ENCODE measurements around the gene GZMB. TPM values are rescaled to one million over a fixed set of nuclear protein-coding genes. Genes with fewer than 3 reads are reported as not detected.
A peak's percentile ranks its signal among the peaks of the same experiment; 100 is the strongest.
"Not testable (repeated sequence)": the region's sequence is repeated elsewhere in the genome, so short reads cannot be mapped to it uniquely, and the experiment has no call there.

GZMB gene
- polyA plus RNA-seq, 4 donors = 0.47 to 1.7 (median 1.6) TPM; not detected in 1

DNA sequence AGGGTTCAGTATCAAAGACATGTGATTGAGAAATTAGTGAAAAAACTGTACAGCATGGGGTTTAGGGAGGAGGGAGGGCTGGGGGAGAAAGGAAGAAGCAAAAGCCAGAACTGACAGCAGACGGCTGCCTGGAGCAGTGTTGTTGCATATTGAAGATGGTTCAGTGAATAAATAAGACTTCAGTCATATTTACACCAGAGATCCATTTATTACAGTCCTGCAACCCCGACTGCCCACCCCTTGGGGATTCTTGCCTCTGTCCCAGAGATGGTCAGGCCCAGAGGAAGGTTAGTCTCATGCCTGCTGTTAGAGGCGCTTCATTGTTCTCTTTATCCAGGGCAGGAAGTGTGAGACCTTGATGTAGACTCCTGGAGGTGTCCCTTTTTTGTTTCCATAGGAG lies 27.7 kb downstream of the GZMB start:
- no peak for FAIRE-seq
- WGBS, 3 donors = 59 to 82% (median 81%) methylated on average over 3 of the region's 3 CpGs
- no peaks in the 10 kb centered on the region for H3K27me3 ChIP-seq (ENCODE audit: control insufficient read depth in 3 of 3, insufficient read depth in 3 of 3, low read length in 3 of 3)
- H3K4me3 ChIP-seq (ENCODE audit: low read depth in 1 of 3, low read length in 3 of 3) = no peak overlapping the region
- no peak for DNase-seq
- no peak overlapping the region for H3K27ac ChIP-seq (ENCODE audit: low read depth in 1 of 3, low read length in 2 of 3)
- H3K9me3 ChIP-seq (ENCODE audit: control insufficient read depth in 2 of 2, insufficient read depth in 1 of 2, low read depth in 1 of 2, low read length in 1 of 2) = peaks cover 0 to 2% of the 10 kb centered on the region in 2 donors
- H3K36me3 ChIP-seq (ENCODE audit: control insufficient read depth in 3 of 3, insufficient read depth in 2 of 3, low read depth in 1 of 3, low read length in 3 of 3) = no peaks in the 10 kb centered on the region
- peaks cover 0 to 14% (median 2%) of the 10 kb centered on the region in 3 donors for H3K4me1 ChIP-seq (ENCODE audit: control insufficient read depth in 3 of 3, insufficient read depth in 2 of 3, low read depth in 1 of 3, low read length in 2 of 3)

DNA sequence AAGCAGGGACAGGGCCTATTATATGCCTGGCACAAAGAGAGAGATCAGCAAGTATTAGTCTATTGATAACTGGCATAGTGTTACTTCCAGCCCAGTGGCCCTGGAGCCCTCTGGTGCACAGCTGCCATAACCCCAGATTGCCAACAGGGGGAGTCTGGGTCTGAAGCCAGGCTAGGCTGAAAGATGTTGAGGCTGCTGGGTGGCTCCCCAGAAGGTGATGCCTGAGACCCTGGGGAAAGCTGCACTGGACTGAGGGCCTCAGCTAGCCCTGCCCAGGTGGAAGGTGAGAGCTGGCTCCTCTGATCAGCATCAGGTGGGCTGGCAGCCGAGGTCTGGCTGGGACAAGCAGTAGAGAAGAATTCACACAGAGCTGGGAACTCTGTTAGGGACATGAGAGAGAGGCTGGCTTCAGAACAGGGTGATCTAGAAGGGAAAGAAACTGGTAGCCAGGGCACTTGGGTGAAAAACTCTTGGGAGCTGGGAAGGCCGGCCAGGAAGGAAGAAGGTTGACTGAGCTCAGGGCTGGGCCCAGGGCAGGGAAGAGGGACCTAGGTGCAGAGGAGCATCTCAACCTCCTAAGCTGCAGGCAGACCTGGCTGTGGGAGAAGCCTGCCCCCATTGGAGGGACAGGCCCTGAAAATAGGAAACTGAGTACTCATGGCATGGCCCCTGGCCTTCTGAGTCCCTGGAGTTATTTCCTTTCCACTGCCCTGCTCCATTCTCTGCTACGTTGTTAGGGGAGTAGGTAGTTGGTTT lies 28.4 kb downstream of the GZMB start:
- DNase-seq = peak; percentile 41 to 53
- H3K36me3 ChIP-seq (ENCODE audit: control insufficient read depth in 3 of 3, insufficient read depth in 2 of 3, low read depth in 1 of 3, low read length in 3 of 3) = no peaks in the 10 kb centered on the region
- no peak overlapping the region for H3K4me3 ChIP-seq (ENCODE audit: low read depth in 1 of 3, low read length in 3 of 3)
- H3K27ac ChIP-seq (ENCODE audit: low read depth in 1 of 3, low read length in 2 of 3) = no peak overlapping the region
- no peaks in the 10 kb centered on the region for H3K27me3 ChIP-seq (ENCODE audit: control insufficient read depth in 3 of 3, insufficient read depth in 3 of 3, low read length in 3 of 3)
- no peak for FAIRE-seq
- H3K4me1 ChIP-seq (ENCODE audit: control insufficient read depth in 3 of 3, insufficient read depth in 2 of 3, low read depth in 1 of 3, low read length in 2 of 3) = peaks cover 0 to 14% (median 2%) of the 10 kb centered on the region in 3 donors
- peaks cover 0 to 2% of the 10 kb centered on the region in 2 donors for H3K9me3 ChIP-seq (ENCODE audit: control insufficient read depth in 2 of 2, insufficient read depth in 1 of 2, low read depth in 1 of 2, low read length in 1 of 2)
- 67 to 74% (median 70%) methylated on average over 3 of the region's 3 CpGs for WGBS, 3 donors

DNA sequence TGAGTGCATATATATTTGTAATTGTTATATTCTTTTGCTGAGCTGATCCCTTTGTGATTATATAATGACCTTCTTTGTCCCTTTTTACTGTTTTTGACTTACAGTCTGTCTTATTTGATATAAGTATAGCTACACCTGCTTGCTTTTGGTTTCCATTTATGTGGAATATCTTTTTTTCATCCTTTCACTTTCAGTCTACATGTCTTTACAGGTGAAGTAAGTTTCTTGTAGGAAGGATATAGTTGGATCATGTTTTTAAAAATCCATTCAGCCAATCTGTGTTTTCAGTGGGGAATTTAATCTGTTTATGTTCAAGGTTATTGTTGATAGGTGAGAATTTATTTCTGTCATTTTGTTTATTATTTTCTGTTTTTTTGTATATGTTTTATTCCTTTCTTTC lies 36.6 kb downstream of the GZMB start:
- Histone ChIP-seq H3K27me3 (ENCODE audit: control insufficient read depth in 3 of 3, insufficient read depth in 3 of 3, low read length in 3 of 3) (no peaks in the 10 kb centered on the region), H3K27ac (ENCODE audit: low read depth in 1 of 3, low read length in 2 of 3) (no peak overlapping the region), H3K4me3 (ENCODE audit: low read depth in 1 of 3, low read length in 3 of 3) (no peak overlapping the region), H3K9me3 (ENCODE audit: control insufficient read depth in 2 of 2, insufficient read depth in 1 of 2, low read depth in 1 of 2, low read length in 1 of 2) (peaks cover 0 to 12% of the 10 kb centered on the region in 2 donors), H3K36me3 (ENCODE audit: control insufficient read depth in 3 of 3, insufficient read depth in 2 of 3, low read depth in 1 of 3, low read length in 3 of 3) (no peaks in the 10 kb centered on the region), H3K4me1 (ENCODE audit: control insufficient read depth in 3 of 3, insufficient read depth in 2 of 3, low read depth in 1 of 3, low read length in 2 of 3) (no peaks in the 10 kb centered on the region)
- FAIRE-seq (no peak), DNase-seq (no peak)

DNA sequence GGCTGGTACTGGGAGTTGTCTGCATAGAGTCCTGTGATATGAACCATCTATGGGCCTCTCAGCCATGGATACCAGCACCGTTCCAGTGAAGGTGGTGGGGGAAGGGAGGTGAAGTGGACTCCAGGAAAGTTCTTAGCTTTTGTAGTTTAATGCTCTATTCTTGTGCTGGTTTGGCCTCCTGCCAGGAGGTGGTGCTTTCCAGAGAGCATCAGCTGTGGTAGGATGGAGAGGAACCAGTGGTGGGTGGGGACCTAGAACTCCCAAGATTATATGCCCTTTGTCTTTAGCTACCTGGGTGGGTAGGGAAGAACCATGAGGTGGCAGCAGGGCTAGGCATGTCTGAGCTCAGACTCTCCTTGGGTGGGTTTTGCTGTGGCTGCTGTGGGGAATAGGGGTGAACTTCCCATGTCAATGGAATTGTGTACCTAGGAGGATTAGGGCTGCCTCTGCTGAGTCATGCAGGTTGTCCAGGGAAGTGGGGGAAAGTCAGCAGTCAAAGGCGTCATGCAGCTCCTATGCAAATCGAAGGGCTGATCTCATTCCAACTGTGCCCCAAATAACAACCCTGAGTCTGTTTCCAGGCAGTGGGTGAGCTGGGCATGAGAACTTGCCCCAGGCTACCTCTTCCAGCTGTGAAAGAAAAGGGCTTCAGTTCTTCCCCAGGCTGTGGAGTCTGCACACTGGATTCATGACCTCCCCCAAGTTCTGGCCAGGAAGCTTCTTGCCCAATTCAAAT lies 38.7 kb downstream of the GZMB start:
- FAIRE-seq (no peak), DNase-seq (no peak)
- Histone ChIP-seq H3K9me3 (ENCODE audit: control insufficient read depth in 2 of 2, insufficient read depth in 1 of 2, low read depth in 1 of 2, low read length in 1 of 2) (peaks cover 0 to 12% of the 10 kb centered on the region in 2 donors), H3K4me3 (ENCODE audit: low read depth in 1 of 3, low read length in 3 of 3) (no peak overlapping the region), H3K4me1 (ENCODE audit: control insufficient read depth in 3 of 3, insufficient read depth in 2 of 3, low read depth in 1 of 3, low read length in 2 of 3) (no peaks in the 10 kb centered on the region), H3K27ac (ENCODE audit: low read depth in 1 of 3, low read length in 2 of 3) (no peak overlapping the region), H3K36me3 (ENCODE audit: control insufficient read depth in 3 of 3, insufficient read depth in 2 of 3, low read depth in 1 of 3, low read length in 3 of 3) (no peaks in the 10 kb centered on the region), H3K27me3 (ENCODE audit: control insufficient read depth in 3 of 3, insufficient read depth in 3 of 3, low read length in 3 of 3) (no peaks in the 10 kb centered on the region)
- 70 to 80% (median 76%) methylated on average over 3 of the region's 3 CpGs for WGBS, 3 donors

DNA sequence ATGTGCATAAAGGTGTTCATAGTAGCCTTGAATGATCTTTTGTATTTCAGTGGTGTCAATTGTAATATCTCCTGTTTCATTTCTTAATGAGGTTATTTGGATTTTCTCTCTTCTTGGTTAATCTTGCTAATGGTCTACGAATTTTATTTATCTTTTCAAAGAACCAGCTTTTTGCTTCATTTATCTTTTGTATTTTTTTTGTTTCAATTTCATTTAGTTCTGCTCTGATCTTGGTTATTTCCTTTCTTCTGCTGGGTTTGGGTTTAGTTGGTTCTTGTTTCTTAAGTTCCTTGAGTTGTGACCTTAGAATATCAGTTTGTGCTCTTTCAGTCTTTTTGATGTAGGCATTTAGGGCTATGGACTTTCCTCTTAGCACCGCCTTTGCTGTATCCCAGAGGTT lies 43.0 kb downstream of the GZMB start:
- H3K27ac ChIP-seq (ENCODE audit: low read depth in 1 of 3, low read length in 2 of 3); H3K27me3 ChIP-seq (ENCODE audit: control insufficient read depth in 3 of 3, insufficient read depth in 3 of 3, low read length in 3 of 3); H3K4me3 ChIP-seq (ENCODE audit: low read depth in 1 of 3, low read length in 3 of 3); H3K4me1 ChIP-seq (ENCODE audit: control insufficient read depth in 3 of 3, insufficient read depth in 2 of 3, low read depth in 1 of 3, low read length in 2 of 3); DNase-seq; H3K36me3 ChIP-seq (ENCODE audit: control insufficient read depth in 3 of 3, insufficient read depth in 2 of 3, low read depth in 1 of 3, low read length in 3 of 3); FAIRE-seq: not testable (repeated sequence)
- 68 to 84% (median 83%) methylated on average over 2 of the region's 2 CpGs for WGBS, 3 donors
- peaks cover 0 to 11% of the 10 kb centered on the region in 2 donors for H3K9me3 ChIP-seq (ENCODE audit: control insufficient read depth in 2 of 2, insufficient read depth in 1 of 2, low read depth in 1 of 2, low read length in 1 of 2)

DNA sequence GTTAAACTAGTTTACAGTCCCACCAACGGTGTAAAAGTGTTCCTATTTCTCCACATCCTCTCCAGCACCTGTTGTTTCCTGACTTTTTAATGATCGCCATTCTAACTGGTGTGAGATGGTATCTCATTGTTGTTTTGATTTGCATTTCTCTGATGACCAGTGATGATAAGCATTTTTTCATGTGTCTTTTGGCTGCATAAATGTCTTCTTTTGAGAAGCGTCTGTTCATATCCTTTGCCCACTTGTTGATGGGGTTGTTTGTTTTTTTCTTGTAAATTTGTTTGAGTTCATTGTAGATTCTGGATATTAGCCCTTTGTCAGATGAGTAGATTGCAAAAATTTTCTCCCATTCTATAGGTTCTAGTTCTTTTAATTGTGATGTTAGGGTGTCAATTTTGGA lies 49.6 kb downstream of the GZMB start:
- H3K4me1 ChIP-seq (ENCODE audit: control insufficient read depth in 3 of 3, insufficient read depth in 2 of 3, low read depth in 1 of 3, low read length in 2 of 3) = not testable (repeated sequence)
- 84 to 90% (median 84%) methylated on average over 2 to 3 of the region's 3 CpGs for WGBS, 3 donors

More for the DNA sequence above, 49.6 kb downstream of the GZMB start:
- DNase-seq; H3K27ac ChIP-seq (ENCODE audit: low read depth in 1 of 3, low read length in 2 of 3); H3K4me3 ChIP-seq (ENCODE audit: low read depth in 1 of 3, low read length in 3 of 3); H3K36me3 ChIP-seq (ENCODE audit: control insufficient read depth in 3 of 3, insufficient read depth in 2 of 3, low read depth in 1 of 3, low read length in 3 of 3); H3K27me3 ChIP-seq (ENCODE audit: control insufficient read depth in 3 of 3, insufficient read depth in 3 of 3, low read length in 3 of 3); H3K9me3 ChIP-seq (ENCODE audit: control insufficient read depth in 2 of 2, insufficient read depth in 1 of 2, low read depth in 1 of 2, low read length in 1 of 2); FAIRE-seq: not testable (repeated sequence)

Other genes starting within 250 kb of the GZMB start
- 10 to 100 TPM in 1 of 4 donors, 1 to 10 TPM in 1, under 1 TPM in 2; 0.22 to 53.2 (median 3.9) TPM for gene NYNRIN, start 235.2 kb downstream of the GZMB start, polyA plus RNA-seq
- gene CBLN3, start 204.5 kb downstream of the GZMB start, polyA plus RNA-seq = 1 to 10 TPM in 2 of 4 donors, under 1 TPM in 1, not detected in 1; 0.27 to 4.8 (median 1.9) TPM
- 10 to 100 TPM; 21.3 to 75.6 (median 36.4) TPM for gene KHNYN, start 204.2 kb downstream of the GZMB start, polyA plus RNA-seq
- gene SDR39U1, start 191.4 kb downstream of the GZMB start, polyA plus RNA-seq = 10 to 100 TPM; 41.4 to 52.6 (median 50.2) TPM
- 1 to 10 TPM in 2 of 4 donors, not detected in 2; 1.1 to 1.4 TPM for gene CMA1, start 125.9 kb downstream of the GZMB start, polyA plus RNA-seq
- 1 to 10 TPM in 1 of 4 donors, under 1 TPM in 1, not detected in 2; 0.24 to 2.6 TPM for gene CTSG, start 57.9 kb downstream of the GZMB start, polyA plus RNA-seq
- gene GZMH, start 24.5 kb downstream of the GZMB start, polyA plus RNA-seq = under 1 TPM in 2 of 4 donors, not detected in 2; 0.09 to 0.51 TPM

Measured in small intestine (tissue), 7 donors.